ENCODE data around the gene ATOH7.
"Not testable (repeated sequence)": the region's sequence is repeated elsewhere in the genome, so short reads cannot be mapped to it uniquely, and the experiment has no call there.

The ATOH7 gene

DNA sequence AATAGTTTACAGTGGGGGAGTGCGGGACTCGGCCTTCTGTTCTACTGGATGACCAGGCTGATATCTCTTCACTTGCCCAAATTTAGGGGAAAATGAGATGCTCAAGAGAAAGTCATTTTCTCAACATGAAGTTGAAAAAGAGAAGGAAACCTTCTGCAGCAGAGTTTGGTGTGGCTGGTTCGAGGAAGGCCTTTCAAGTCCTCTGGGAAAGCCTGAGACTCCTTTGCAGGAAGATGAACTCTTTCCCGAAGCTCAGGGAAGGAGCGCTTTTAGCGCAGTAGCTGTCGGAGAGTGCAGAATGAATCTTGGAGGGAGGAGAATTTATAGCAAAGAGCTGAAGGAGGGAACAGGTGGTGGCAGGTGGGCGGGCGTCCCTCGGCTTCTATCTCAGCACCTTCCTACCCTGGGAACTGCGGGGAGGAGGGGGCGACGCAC, at the start of gene ATOH7:
TSS of gene ATOH7 (minus strand) at position 297 of the 435 bp plus-strand sequence. CDS start 436 bp downstream, outside the sequence.
- DNase-seq (ENCODE audit: low spot score) = peak; percentile 39

DNA sequence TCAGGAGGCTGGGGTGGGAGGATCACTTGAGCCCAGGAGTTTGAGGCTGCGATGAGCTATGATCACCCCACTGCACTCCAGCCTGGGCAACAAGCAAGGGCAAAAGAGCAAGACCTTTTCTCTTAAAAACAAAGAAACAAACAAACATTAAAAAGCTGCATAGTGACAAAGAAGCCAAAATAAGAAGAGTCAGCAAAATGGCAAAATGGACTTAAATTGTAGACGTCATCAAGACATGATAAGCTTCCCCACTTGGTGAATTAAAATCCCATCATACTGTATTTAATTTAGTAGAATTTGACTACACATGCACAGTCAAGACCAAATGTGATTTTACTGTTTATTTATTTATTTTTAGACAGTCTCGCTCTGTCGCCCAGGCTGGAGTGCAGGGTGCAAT, 48.8 kb upstream of the ATOH7 start:
- no peak for DNase-seq (ENCODE audit: low spot score)

DNA sequence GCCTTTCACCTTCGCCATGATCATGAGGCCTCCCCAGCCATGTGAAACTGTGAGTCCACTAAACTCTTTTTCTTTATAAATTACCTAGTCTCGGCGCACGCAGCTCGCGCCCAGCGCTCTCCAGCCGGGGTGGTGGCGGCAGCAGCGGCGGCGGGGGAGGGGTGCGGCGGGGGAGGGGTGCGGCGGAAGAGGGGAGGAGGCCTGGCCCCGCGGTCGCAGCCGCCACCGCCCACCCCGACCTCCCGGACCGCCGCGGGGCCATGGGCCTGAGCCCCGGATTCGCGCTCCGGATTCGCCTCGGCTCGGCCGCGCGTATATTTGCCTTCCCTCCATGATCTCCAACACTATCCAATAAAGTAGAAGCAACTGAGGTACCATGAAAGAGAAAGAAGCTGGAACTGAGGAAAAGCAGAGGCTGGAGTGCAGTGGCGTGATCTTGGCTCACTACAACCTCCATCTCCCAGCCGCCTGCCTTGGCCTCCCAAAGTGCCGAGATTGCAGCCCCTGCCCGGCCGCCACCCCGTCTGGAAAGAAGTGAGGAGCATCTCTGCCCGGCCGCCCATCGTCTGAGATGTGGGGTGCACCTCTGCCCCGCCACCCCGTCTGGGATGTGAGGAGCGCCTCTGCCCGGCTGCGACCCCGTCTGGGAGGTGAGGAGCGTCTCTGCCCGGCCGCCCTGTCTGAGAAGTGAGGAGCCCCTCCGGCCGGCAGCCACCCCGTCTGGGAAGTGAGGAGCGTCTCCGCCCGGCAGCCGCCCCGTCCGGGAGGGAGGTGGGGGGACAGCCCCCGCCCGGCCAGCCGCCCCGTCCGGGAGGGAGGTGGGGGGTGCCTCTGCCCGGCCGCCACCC, 47.2 kb upstream of the ATOH7 start:
- DNase-seq (ENCODE audit: low spot score) = not testable (repeated sequence)

DNA sequence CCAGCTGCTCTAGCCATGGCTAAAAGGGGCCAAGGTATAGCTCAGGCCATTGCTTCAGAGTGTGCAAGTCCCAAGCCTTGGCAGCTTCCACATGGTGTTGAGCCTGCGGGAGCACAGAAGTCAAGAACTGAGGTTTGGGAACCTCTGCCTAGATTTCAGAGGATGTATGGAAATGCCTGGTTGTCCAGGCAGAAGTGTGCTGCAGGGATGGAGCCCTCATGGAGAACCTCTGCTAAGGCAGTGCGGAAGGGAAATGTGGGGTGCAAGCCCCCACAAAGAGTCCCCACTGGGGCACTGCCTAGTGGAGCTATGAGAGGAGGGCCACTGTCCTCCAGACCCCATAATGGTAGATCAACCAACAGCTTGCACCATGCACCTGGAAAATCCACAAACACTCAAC, 45.9 kb upstream of the ATOH7 start:
- not testable (repeated sequence) for DNase-seq (ENCODE audit: low spot score)

DNA sequence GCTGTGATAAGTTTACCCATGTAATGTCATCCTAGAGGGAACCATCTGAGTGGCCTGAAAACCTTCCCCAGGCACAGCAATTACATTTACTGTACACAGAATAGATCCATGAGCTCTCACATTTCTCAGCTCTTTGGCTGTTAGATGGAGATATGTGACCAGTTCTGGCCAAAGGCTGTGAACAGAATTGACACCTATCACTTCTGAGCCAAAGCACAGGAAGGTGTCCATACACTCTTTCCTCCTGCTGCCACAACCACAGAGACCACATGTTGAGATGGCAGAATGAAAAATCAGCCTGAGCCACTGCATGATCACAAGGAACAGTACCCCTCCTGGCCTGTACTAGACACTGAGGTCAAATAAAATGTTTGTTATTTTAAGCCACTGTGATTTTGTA, 44.3 kb upstream of the ATOH7 start:
- DNase-seq (ENCODE audit: low spot score) = no peak

DNA sequence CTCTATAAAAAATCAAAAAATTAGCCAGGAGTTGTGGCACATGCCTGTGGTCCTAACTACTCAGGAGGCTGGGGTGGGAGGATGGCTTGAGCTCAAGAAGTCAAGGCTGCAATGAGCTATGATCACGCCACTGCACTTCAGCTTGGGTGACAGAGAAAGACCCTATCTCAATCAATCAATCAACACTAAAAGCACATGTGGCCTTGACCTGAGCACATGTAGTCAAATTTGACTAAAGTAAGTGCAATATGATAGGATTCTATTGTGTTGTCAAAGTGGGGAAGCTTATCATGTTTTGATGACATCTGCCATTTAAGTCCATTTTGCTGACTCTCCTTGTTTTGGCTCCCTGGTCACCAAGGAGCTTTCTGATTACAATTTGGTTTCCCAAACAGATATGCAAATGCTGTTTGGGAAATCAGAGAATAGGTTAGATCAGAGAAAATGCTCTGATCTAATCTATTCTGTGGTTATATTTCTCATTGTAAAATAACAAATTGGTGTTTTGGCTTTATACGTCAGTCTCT, 43.8 kb upstream of the ATOH7 start:
- DNase-seq (ENCODE audit: low spot score) = no peak

DNA sequence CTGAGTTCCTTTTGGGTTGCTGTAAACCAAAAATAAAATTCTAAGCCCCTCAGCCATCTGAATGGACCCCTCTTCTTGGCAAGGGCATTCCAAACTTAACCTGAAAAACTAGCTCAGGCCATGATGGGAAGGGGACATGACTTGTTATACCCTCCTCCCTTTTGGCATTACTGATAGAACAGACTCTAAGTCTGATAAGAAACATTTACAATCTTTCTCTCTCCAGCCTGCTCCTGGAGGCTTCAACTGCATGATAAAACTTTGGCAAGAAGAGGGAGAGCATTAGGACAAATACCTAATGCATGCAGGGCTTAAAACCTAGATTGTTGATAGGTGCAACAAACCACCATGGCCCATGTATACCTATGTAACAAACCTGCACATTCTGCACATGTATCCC, 40.9 kb upstream of the ATOH7 start:
- DNase-seq (ENCODE audit: low spot score) = no peak

DNA sequence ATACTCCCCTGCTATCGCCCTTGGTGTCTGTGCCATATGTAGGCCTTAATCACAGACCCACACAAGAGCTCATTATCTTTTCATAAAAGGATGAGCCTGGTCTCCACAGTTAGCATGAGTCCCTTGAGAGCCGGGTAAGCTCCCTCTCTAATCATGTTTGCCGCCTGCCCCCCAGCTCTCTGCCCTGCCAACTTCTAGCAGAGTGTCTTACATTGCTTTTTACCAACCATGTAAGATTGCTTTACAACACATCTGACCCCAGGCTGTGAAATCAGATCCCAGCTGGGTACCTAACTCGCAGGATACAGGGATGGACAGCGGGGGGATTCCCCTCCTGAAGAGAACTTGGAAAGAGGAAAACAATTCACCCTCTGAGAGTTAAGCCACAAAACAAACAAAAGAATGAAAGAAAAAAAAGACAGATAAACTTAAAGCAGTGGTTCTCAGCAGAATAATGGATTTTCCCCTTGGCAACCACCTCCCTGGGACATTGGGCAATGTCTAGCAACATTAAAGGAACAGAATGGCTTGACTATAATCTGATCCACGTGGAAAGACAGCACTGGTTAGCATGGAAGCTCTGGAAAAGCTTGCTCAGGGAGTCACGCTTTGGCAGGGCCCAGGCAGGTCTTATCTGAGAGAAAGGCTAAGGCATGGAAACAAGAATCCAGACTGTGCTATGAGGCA, 39.4 kb upstream of the ATOH7 start:
- no peak for DNase-seq (ENCODE audit: low spot score)

DNA sequence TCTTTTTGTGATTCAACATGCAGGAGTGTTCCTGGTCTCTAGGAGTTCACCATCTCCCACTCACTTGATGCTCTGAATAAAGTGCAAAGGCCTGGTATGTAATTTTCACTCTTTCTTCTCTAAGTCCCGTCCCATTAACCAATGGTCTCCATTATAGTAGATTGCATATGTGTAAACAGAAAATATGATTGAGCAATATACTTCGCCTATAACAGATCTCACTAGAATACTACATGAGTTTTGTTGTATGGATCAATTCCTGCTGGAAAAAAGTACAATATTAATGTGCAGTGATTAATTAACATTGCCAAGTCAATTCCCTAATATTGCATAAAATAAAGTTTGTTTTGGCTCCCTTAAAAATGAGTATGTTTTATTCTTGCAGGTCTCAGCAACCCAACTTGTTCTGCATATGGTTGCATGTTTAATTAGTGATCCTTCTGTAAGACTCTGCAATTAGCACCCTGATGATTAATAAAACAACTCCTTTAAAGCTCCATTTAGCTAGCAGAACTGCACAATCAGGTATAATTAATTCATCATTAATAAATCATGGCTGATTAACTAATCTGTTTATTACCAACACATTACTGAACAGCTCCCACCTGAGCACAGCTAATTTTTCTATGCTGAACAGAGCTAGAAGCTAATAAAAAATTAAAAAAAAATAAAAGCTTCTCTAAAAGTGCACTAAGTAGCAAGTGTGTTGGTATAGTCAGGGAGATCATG, 37.8 kb upstream of the ATOH7 start:
- DNase-seq (ENCODE audit: low spot score) = no peak

DNA sequence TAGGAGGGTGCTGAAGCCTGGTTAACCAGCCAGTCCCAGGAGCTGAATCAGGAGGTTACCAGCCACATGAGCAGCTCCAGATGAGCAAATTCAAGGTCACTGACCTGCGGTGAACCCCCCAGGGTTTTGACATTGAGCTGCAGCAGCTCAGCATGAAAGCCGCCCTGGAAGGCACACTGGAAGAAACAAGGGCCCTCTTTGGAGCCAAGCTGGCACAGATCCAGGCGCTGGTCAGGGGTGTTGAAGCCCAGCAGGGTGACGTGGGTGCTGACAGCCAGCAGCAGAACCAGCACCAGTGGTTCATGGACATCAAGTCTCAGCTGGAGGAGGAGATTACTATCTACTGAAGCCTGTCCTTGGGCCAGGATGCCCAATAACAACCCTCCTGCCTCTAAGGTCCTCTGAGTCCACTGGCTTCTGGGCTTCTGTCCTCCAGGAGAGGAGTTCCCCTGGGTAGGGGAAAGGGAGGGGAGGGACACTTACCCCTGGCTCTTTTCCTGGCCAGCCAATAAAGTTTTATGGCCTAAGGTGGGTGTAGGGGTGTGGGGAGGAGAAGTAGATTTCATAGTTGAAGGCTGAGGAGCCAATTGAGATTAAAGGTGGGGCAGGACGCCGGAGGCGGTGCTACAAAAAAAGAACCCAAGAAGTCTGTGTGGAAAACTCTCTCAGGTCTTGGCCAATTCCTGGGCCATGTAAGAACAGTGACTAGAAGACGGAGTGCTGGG, 29.4 kb upstream of the ATOH7 start:
- peak; percentile 38 for DNase-seq (ENCODE audit: low spot score)

DNA sequence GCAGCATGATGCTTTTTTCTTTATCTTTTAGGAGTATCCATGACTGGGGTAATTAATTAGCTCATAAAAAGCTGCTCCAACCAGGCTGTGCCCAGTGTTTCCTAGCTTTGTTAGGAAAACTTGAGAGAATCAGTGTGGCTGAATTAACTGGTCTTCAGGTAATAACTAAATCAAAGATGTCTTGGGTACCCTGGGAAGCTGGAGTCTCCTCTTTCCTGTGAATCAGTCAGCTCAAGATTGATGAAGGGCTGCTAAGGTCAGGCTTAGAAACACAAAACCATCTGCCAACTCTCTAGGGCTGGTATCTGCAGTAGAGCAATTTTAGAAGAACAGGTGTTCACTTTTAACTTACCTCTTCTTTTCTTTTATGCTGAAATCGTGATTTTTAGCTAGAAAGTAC, 21.4 kb upstream of the ATOH7 start:
- no peak for DNase-seq (ENCODE audit: low spot score)

DNA sequence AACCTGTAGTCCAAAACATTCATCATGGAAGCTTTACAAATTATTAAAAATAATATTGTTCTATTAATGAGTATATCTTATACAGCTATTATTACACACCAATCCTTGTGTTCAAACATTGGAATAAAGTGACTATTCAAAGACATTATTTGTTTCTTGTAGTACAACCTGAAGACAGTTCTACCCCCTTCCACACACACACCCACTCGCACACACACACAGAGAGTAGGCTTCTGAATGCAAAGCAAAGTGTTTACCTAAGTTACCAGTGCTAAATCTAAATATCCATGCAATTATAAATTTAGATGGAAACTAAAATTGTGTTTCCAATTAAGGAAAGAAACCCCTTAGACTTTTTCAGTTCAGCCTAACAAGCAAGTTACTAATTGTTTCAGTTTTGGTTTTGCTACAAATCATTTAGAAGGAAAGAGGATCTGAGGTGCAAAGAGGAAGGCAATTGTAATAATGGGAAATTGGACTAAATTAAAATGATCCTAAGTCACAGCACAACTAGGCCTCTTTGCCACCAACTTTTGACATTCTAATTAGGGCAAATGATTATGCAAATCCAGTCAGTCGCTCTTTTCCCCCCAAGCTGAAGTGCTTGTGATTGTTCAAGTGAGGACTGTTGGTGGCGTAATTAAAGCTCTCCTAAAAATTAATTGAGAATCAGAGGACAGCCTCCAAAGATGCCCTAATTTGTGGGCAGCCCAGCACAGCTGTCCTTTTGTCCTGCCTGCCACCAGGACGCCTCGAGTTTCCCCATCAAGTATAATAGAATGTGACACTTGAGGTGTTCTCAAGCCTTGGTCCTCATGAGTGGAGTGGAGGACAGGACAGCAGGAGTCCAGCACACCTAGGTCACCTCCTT, 19.9 kb upstream of the ATOH7 start:
- no peak for DNase-seq (ENCODE audit: low spot score)

DNA sequence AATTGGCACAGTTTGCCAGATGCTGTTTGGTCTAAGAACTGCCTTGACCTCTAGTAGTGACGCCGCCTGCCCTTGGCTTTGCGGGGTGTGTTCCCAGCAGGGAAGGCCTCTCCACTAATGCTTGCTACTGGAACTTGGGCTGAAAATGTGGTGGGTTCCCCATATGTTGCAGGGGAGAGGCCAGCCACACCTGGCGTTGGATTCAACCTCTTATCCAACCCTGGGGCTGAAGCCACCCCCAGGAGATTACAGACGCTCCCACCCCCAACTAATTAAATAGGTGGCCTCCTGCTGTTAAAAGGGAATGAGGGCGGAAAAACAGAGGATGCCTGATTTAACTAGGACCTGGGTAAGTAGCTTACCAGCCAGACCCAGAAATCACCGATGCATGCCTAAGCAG, 19.2 kb upstream of the ATOH7 start:
- DNase-seq (ENCODE audit: low spot score) = no peak

DNA sequence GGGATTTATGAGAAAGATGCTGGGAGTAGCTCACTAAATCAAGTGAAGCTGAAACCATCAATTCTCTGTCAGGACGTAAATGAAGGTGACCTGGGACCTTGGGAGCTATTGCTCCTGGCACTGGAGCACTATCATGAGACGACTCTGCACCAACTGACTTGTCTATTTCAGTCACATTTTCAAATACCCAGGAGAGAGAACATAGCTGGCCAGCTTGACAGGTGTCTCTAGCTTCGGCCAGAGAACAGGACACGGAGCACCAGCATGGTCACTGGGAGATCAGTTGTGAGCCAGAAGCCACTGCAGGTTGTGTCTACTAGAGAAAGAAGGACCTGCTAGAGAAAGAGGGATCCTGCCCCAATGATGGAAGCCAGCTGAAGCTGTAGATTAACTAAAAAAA, 17.4 kb upstream of the ATOH7 start:
- no peak for DNase-seq (ENCODE audit: low spot score)

DNA sequence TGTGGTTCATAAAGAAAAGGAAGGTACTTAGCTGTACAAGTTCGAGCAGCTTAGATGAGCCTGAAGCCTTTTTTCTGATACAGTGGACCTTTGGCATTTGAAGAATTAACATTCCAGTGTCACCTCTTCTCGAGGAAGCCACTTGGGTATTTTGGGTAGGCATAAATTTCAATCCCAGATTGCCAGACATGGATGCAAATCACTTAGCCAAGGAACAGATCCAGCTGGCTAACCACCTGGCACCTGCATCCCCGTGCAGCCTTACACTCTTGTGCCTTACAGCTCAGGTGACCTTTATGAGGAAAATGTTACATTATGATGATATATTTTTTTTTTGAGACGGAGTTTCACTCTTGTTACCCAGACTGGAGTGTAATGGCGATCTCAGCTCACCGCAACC, 16.0 kb upstream of the ATOH7 start:
- no peak for DNase-seq (ENCODE audit: low spot score)

DNA sequence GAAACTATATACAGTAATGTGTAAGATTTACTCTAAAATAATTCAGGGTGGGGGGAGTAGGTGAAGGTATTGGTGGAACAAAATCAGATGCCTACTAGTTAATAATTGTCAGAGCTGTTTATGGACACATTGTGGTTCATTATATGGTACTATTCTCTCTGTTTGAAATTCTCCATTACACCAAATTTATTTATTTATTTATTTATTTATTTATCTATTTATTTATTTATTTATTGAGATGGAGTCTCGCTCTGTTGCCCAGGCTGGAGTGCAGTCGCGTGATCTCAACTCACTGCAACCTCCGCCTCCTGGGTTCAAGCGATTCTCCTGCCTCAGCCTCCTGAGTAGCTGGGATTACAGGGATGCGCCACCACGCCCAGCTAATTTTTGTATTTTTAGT, 14.5 kb upstream of the ATOH7 start:
- not testable (repeated sequence) for DNase-seq (ENCODE audit: low spot score)

DNA sequence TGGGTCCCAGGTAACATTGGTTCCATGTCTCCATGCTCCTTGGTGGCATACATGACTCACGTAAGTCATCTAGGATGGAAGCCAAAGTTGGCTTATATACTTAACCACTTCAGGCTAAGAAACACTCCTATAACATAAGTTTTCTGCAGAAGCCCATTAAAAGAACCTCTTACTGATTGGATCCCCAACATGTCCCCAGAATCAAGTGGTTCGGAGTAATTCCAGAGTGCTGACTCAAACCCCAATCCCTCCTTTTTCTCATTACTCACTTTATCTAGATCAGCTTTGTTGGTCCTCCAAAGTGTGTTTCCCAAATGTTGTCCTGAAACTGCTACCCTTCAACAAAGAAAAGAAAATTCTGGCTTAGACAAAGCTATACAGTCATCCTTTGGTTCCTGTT, 10.1 kb upstream of the ATOH7 start:
- DNase-seq (ENCODE audit: low spot score) = no peak

DNA sequence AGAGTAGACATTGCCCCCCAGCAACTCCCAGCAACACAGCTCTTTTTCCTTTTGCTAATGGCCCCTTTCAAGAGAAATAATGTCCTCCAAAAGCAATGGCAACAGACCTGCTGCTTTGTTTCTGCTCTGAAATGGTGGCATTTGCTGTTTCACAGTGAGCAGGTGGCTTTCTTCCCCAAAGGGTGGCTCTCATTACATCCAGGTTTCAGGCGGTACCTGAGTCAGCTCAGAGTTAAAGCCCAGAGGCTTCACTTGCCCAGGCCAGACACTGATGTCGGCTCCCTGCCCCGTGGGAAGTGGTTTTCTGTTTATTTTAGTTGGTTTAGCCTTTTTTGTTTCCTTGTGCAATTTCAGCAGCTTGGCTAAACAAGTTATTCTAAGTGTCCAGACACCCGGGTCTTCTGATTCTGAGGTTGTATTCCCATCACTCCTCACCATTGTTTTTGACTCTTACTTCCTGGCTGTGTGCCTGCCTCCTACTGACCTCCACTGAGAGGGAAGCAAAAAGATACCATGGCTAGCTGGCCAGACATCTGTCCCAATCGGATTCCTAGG, 7.8 kb upstream of the ATOH7 start:
- DNase-seq (ENCODE audit: low spot score) = no peak

DNA sequence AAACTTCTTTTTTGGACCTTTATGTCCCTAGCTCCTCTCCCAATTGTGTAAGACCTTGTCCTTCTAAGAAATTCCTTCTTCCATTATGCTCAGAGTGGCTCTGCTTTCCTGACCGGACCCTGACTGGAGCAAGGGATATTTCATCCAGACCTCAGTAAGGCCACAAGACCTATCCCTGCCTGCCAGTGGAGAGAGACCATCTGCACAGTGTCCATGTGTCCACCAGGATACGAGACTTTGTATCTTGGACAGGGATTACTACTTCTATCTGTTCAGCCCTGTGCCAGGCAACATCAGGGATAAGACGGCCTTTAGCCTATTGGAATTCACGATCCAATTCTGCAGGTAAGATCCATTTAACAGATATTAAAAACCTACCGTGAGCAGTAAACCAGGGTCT, 7.2 kb upstream of the ATOH7 start:
- DNase-seq (ENCODE audit: low spot score) = no peak

DNA sequence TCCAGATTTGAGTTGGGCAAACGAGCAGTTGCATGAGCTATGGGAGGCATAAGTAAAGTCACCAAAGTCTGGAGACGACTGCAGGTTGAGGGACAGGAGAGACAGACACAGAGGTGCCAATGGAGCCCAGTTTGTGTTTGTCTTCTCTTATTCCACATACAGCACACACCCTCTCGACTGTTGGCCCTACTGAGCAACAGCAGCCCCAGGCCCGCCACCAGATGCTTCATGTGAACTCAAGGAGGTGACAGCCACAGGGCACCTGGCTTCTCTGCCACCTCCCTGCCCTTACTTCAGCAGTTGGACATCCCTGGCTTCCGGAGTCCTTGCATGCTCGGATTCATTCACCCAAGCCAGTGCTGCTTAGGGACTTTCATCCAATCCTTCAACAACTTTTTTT, 6.5 kb upstream of the ATOH7 start:
- DNase-seq (ENCODE audit: low spot score) = no peak

DNA sequence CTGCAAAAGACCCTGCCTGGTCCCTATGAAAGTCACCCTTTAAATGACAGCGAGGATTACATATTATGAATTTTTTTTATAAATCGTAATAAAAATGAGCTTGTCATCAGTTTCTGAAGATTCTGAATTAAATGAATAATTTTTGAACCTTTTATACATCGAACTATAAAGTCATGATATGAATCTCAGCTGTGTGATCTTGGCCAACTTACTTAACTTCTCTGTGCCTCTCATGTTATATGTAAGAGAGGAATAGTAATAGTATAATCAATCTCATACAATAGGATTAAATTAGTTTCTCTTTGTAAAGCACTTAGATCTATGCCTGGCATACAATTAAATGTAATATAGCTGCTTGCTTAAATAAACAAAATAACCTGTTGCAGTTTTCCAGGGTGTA, 5.3 kb upstream of the ATOH7 start:
- no peak for DNase-seq (ENCODE audit: low spot score)

Measured in putamen (tissue), 1 donor.